ENCODE results near the gene PLEKHM2. TPM values are rescaled to one million over a fixed set of nuclear protein-coding genes. Genes with fewer than 3 reads are reported as not detected.

Gene PLEKHM2
- total RNA-seq, 1 experiment from 2014 or later, result 49.7 TPM

- Mint-ChIP-seq H3K9me3 (no peaks in the 10 kb centered on the region), H3K27ac (no peak overlapping the region), H3K27me3 (ENCODE audit: low read depth) (no peaks in the 10 kb centered on the region), H3K36me3 (peaks cover 56% of the 10 kb centered on the region), H3K4me3 (no peak overlapping the region), H3K4me1 (no peaks in the 10 kb centered on the region)
- POLR2A ChIA-PET, result no interaction called here
- DNase-seq (ENCODE audit: low spot score) (no peak), ATAC-seq (no peak)
- TF ChIP-seq ZNF416 (CRISPR knock-in tag; IDR thresholded peaks at IDR 0.05) (no peak), JUN (CRISPR knock-in tag; IDR thresholded peaks at IDR 0.05) (no peak), NFYB (CRISPR knock-in tag; conservative IDR thresholded peaks at IDR 0.05; ENCODE audit: low read depth) (no peak), ZNF232 (CRISPR knock-in tag; IDR thresholded peaks at IDR 0.05) (no peak), AR (CRISPR knock-in tag; IDR thresholded peaks at IDR 0.05) (no peak), ZNF219 (CRISPR knock-in tag; IDR thresholded peaks at IDR 0.05; ENCODE audit: borderline replicate concordance) (no peak), JAZF1 (CRISPR knock-in tag; IDR thresholded peaks at IDR 0.05) (no peak), IRF1 (CRISPR knock-in tag; IDR thresholded peaks at IDR 0.05) (no peak), CDX4 (CRISPR knock-in tag; IDR thresholded peaks at IDR 0.05; ENCODE audit: borderline replicate concordance) (no peak), ARID4B (CRISPR knock-in tag; IDR thresholded peaks at IDR 0.05; ENCODE audit: borderline replicate concordance) (no peak), ZNF396 (CRISPR knock-in tag; IDR thresholded peaks at IDR 0.05; ENCODE audit: borderline replicate concordance) (no peak), MAX (CRISPR knock-in tag; IDR thresholded peaks at IDR 0.05) (no peak)
- CTCF ChIA-PET, result no interaction called here
These were observed 29.9 kb upstream of the PLEKHM2 start for GRCh38 chr1:15654091-15654690.

- ATAC-seq (no peak), DNase-seq (ENCODE audit: low spot score) (no peak)
- Mint-ChIP-seq H3K9me3 (no peaks in the 10 kb centered on the region), H3K27me3 (ENCODE audit: low read depth) (no peaks in the 10 kb centered on the region), H3K27ac (no peak overlapping the region), H3K4me1 (no peaks in the 10 kb centered on the region), H3K4me3 (no peak overlapping the region), H3K36me3 (peaks cover 58% of the 10 kb centered on the region)
- POLR2A ChIA-PET, result no interaction called here
- TF ChIP-seq SMAD3 (CRISPR knock-in tag; IDR thresholded peaks at IDR 0.05; ENCODE audit: borderline replicate concordance) (no peak), HMGXB4 (CRISPR knock-in tag; IDR thresholded peaks at IDR 0.05) (no peak), SP1 (CRISPR knock-in tag; conservative IDR thresholded peaks at IDR 0.05) (no peak)
- CTCF ChIA-PET, result no interaction called here
These were observed 27.7 kb upstream of the PLEKHM2 start for GRCh38 chr1:15656464-15656863.

All from WTC11 (cell line).